ENCODE results near the gene N4BP2L1.

Gene N4BP2L1

DNA sequence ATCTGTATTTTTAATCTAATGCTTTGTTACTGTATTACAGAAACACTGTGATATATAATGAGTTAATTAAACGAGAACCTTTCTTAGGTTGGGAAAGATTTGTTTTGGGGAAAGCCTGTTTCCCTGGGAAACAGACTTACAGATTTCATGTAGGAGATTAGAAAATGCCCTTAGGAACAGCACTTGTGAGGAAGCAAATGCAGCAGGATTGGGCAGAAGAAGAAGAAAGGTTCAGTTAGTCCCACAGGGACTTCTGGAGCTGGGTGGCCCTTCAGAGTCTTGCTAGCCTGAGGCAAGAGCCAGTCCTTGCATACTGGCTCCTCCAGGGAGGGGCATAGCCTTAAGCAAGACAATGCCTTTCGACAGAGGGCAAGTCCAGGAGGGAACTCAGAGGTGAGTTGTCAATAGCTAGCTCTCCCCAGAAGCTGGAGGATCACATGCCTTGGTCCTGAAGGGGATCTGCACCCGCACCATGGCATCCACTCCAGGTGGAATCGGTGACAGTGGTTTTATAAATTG, 36.8 kb downstream of the N4BP2L1 start:
- Histone ChIP-seq H3K4me1 (ENCODE audit: control insufficient read depth in 2 of 2, insufficient read depth in 2 of 2, low read length in 2 of 2) (no peaks in the 10 kb centered on the region), H3K27ac (ENCODE audit: low read depth in 2 of 2, low read length in 2 of 2) (no peak overlapping the region), H3K4me3 (ENCODE audit: low read length in 2 of 2) (no peak overlapping the region), H3K9me3 (ENCODE audit: control insufficient read depth in 2 of 2, low read length in 2 of 2) (no peaks in the 10 kb centered on the region), H3K36me3 (ENCODE audit: control insufficient read depth in 2 of 2, insufficient read depth in 2 of 2, low read length in 2 of 2) (no peaks in the 10 kb centered on the region), H3K27me3 (ENCODE audit: control insufficient read depth in 2 of 2, insufficient read depth in 2 of 2, low read length in 2 of 2) (no peaks in the 10 kb centered on the region), H3K9ac (ENCODE audit: low read depth in 1 of 2, low read length in 2 of 2) (no peak overlapping the region)

- Histone ChIP-seq H3K4me3 (ENCODE audit: low read length in 2 of 2) (no peak overlapping the region), H3K27me3 (ENCODE audit: control insufficient read depth in 2 of 2, insufficient read depth in 2 of 2, low read length in 2 of 2) (no peaks in the 10 kb centered on the region), H3K9me3 (ENCODE audit: control insufficient read depth in 2 of 2, low read length in 2 of 2) (no peaks in the 10 kb centered on the region), H3K4me1 (ENCODE audit: control insufficient read depth in 2 of 2, insufficient read depth in 2 of 2, low read length in 2 of 2) (no peaks in the 10 kb centered on the region), H3K9ac (ENCODE audit: low read depth in 1 of 2, low read length in 2 of 2) (no peak overlapping the region), H3K36me3 (ENCODE audit: control insufficient read depth in 2 of 2, insufficient read depth in 2 of 2, low read length in 2 of 2) (no peaks in the 10 kb centered on the region), H3K27ac (ENCODE audit: low read depth in 2 of 2, low read length in 2 of 2) (no peak overlapping the region)
Measured at GRCh38 chr13:32390484-32390883, 37.4 kb downstream of the N4BP2L1 start.

GRCh38 chr13:32390048-32390447, 37.9 kb downstream of the N4BP2L1 start:
- H3K27ac ChIP-seq (ENCODE audit: low read depth in 2 of 2, low read length in 2 of 2) = no peak overlapping the region
- no peaks in the 10 kb centered on the region for H3K36me3 ChIP-seq (ENCODE audit: control insufficient read depth in 2 of 2, insufficient read depth in 2 of 2, low read length in 2 of 2)
- H3K4me1 ChIP-seq (ENCODE audit: control insufficient read depth in 2 of 2, insufficient read depth in 2 of 2, low read length in 2 of 2) = no peaks in the 10 kb centered on the region
- no peak overlapping the region for H3K4me3 ChIP-seq (ENCODE audit: low read length in 2 of 2)
- no peaks in the 10 kb centered on the region for H3K9me3 ChIP-seq (ENCODE audit: control insufficient read depth in 2 of 2, low read length in 2 of 2)
- no peak overlapping the region for H3K9ac ChIP-seq (ENCODE audit: low read depth in 1 of 2, low read length in 2 of 2)
- H3K27me3 ChIP-seq (ENCODE audit: control insufficient read depth in 2 of 2, insufficient read depth in 2 of 2, low read length in 2 of 2) = no peaks in the 10 kb centered on the region

DNA sequence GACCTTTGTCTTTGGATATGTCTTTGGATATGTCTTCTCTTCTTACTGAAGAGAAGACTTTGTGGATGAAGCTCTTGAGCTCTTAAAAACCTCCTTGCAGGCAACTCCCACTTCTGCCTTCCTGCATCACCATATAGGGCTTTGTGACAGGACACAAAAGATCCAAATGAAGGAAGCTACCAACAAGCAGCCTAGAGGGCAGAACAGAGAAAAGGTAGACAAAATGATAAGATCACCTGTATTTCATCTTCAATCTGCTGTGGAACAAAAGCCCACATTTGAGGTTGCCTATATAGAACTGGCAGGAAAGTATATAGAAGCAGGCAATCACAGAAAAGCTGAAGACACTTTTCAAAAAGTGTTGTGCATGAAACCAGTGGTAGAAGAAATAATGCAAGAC, 42.5 kb downstream of the N4BP2L1 start:
- H3K36me3 ChIP-seq (ENCODE audit: control insufficient read depth in 2 of 2, insufficient read depth in 2 of 2, low read length in 2 of 2) = peaks cover 0 to 3% of the 10 kb centered on the region in 2 donors
- no peak overlapping the region for H3K27ac ChIP-seq (ENCODE audit: low read depth in 2 of 2, low read length in 2 of 2)
- H3K4me3 ChIP-seq (ENCODE audit: low read length in 2 of 2) = no peak overlapping the region
- H3K9ac ChIP-seq (ENCODE audit: low read depth in 1 of 2, low read length in 2 of 2) = no peak overlapping the region
- no peaks in the 10 kb centered on the region for H3K27me3 ChIP-seq (ENCODE audit: control insufficient read depth in 2 of 2, insufficient read depth in 2 of 2, low read length in 2 of 2)
- no peaks in the 10 kb centered on the region for H3K9me3 ChIP-seq (ENCODE audit: control insufficient read depth in 2 of 2, low read length in 2 of 2)
- H3K4me1 ChIP-seq (ENCODE audit: control insufficient read depth in 2 of 2, insufficient read depth in 2 of 2, low read length in 2 of 2) = no peaks in the 10 kb centered on the region

- H3K27ac ChIP-seq (ENCODE audit: low read depth in 2 of 2, low read length in 2 of 2) = no peak overlapping the region
Measured at GRCh38 chr13:32384702-32385101, 43.2 kb downstream of the N4BP2L1 start.

DNA sequence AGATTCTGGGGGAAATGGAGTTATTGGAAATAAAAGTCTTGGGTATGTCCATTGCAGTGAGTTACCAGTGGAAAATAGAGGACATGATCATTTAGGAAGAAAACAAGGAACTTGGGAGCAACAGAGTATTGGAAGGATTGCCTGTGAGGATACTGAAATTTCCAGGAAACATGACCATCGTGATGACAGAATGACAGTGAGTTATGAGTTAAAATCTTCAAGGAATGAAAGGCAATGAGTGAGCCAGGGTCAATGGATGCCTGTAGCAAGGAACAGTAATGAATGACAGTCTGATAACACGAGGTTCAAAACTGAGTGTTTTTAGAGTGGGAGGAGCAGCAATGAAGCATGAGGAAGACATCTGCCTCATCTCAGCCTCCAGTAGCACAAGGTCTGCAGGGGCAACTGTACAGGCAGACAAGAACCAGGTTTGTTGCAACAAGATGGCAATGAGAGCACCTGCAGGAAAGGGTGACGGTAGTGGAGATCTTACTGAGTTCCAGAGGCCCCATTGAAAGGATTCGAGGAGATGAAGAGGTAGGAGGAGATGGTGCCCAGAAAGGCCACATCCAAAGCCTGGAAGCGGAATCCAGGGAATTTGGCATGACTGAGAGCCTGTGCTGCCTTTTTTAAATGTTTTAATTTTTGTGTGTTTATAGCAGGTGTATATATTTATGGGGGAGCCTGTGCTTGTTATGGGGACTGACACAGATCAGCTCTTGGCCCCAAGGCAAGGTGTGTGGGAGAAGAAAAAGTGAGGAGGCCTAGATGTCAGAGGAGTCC, 43.9 kb downstream of the N4BP2L1 start:
- no peak overlapping the region for H3K27ac ChIP-seq (ENCODE audit: low read depth in 2 of 2, low read length in 2 of 2)
- no peaks in the 10 kb centered on the region for H3K4me1 ChIP-seq (ENCODE audit: control insufficient read depth in 2 of 2, insufficient read depth in 2 of 2, low read length in 2 of 2)
- no peaks in the 10 kb centered on the region for H3K27me3 ChIP-seq (ENCODE audit: control insufficient read depth in 2 of 2, insufficient read depth in 2 of 2, low read length in 2 of 2)
- no peaks in the 10 kb centered on the region for H3K9me3 ChIP-seq (ENCODE audit: control insufficient read depth in 2 of 2, low read length in 2 of 2)
- H3K36me3 ChIP-seq (ENCODE audit: control insufficient read depth in 2 of 2, insufficient read depth in 2 of 2, low read length in 2 of 2) = peaks cover 0 to 3% of the 10 kb centered on the region in 2 donors
- no peak overlapping the region for H3K4me3 ChIP-seq (ENCODE audit: low read length in 2 of 2)
- no peak overlapping the region for H3K9ac ChIP-seq (ENCODE audit: low read depth in 1 of 2, low read length in 2 of 2)

More at GRCh38 chr13:32384702-32385101, 43.2 kb downstream of the N4BP2L1 start:
- H3K36me3 ChIP-seq (ENCODE audit: control insufficient read depth in 2 of 2, insufficient read depth in 2 of 2, low read length in 2 of 2) = peaks cover 0 to 3% of the 10 kb centered on the region in 2 donors
- H3K9ac ChIP-seq (ENCODE audit: low read depth in 1 of 2, low read length in 2 of 2) = no peak overlapping the region
- H3K27me3 ChIP-seq (ENCODE audit: control insufficient read depth in 2 of 2, insufficient read depth in 2 of 2, low read length in 2 of 2) = no peaks in the 10 kb centered on the region
- H3K9me3 ChIP-seq (ENCODE audit: control insufficient read depth in 2 of 2, low read length in 2 of 2) = no peaks in the 10 kb centered on the region
- H3K4me3 ChIP-seq (ENCODE audit: low read length in 2 of 2) = no peak overlapping the region
- H3K4me1 ChIP-seq (ENCODE audit: control insufficient read depth in 2 of 2, insufficient read depth in 2 of 2, low read length in 2 of 2) = no peaks in the 10 kb centered on the region

- peaks cover 0 to 3% of the 10 kb centered on the region in 2 donors for H3K36me3 ChIP-seq (ENCODE audit: control insufficient read depth in 2 of 2, insufficient read depth in 2 of 2, low read length in 2 of 2)
- H3K9ac ChIP-seq (ENCODE audit: low read depth in 1 of 2, low read length in 2 of 2) = no peak overlapping the region
- no peak overlapping the region for H3K4me3 ChIP-seq (ENCODE audit: low read length in 2 of 2)
- no peak overlapping the region for H3K27ac ChIP-seq (ENCODE audit: low read depth in 2 of 2, low read length in 2 of 2)
- H3K9me3 ChIP-seq (ENCODE audit: control insufficient read depth in 2 of 2, low read length in 2 of 2) = no peaks in the 10 kb centered on the region
- H3K27me3 ChIP-seq (ENCODE audit: control insufficient read depth in 2 of 2, insufficient read depth in 2 of 2, low read length in 2 of 2) = no peaks in the 10 kb centered on the region
- no peaks in the 10 kb centered on the region for H3K4me1 ChIP-seq (ENCODE audit: control insufficient read depth in 2 of 2, insufficient read depth in 2 of 2, low read length in 2 of 2)
Measured at GRCh38 chr13:32381539-32381938, 46.4 kb downstream of the N4BP2L1 start.

DNA sequence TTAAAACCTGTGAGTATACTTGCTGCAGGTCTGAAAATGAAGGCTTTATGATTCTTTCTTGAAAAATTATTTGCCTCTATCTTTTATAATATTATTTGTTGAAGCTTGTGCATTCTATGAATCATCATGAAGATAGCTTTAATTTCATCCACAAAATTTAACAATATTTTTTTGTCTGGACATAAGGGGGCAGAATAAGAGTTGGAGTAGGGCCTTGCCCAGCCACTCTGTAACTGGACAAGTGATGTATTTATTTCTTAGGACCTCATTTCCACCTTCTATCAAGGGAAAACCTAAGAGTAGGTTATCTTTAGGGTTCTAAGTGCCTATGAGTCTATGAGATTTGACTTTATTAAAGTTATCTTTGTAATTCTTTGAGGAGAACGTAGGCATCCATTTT, 49.9 kb downstream of the N4BP2L1 start:
- H3K27me3 ChIP-seq (ENCODE audit: control insufficient read depth in 2 of 2, insufficient read depth in 2 of 2, low read length in 2 of 2) = no peaks in the 10 kb centered on the region
- H3K27ac ChIP-seq (ENCODE audit: low read depth in 2 of 2, low read length in 2 of 2) = no peak overlapping the region

DNA sequence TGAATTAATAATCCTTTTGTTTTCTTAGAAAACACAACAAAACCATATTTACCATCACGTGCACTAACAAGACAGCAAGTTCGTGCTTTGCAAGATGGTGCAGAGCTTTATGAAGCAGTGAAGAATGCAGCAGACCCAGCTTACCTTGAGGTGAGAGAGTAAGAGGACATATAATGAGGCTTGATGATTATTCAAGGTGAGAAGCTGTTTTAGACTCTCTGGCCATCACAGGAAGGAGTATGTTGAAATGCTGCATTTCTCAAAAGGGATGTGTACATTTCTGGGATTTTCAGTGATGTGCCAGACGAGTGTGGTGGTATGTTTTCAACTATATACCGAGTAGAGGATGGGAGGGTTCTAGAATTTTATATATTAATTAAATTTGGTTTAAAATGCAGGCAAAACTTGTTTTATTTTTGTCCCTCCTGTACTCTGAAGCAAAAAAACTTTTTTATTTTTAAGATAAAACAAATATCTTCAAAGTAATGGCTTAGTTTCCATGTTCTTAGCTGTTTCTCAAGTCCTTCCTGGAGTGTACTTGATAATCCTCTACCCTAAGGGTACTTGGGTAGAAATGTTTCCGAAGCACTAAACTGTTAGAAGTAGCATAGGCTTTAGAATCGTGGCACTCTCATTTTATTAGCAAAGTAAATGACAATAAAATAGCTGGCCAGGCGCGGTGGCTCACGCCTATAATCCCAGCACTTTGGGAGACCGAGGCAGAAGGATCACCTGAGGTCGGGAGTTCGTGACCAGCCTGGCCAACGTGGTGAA, 51.1 kb downstream of the N4BP2L1 start:
- Histone ChIP-seq H3K9me3 (ENCODE audit: control insufficient read depth in 2 of 2, low read length in 2 of 2) (no peaks in the 10 kb centered on the region), H3K9ac (ENCODE audit: low read depth in 1 of 2, low read length in 2 of 2) (no peak overlapping the region)

More for the DNA sequence above, 49.9 kb downstream of the N4BP2L1 start:
- H3K36me3 ChIP-seq (ENCODE audit: control insufficient read depth in 2 of 2, insufficient read depth in 2 of 2, low read length in 2 of 2) = no peaks in the 10 kb centered on the region
- no peaks in the 10 kb centered on the region for H3K9me3 ChIP-seq (ENCODE audit: control insufficient read depth in 2 of 2, low read length in 2 of 2)
- H3K9ac ChIP-seq (ENCODE audit: low read depth in 1 of 2, low read length in 2 of 2) = no peak overlapping the region
- H3K4me3 ChIP-seq (ENCODE audit: low read length in 2 of 2) = no peak overlapping the region
- no peaks in the 10 kb centered on the region for H3K4me1 ChIP-seq (ENCODE audit: control insufficient read depth in 2 of 2, insufficient read depth in 2 of 2, low read length in 2 of 2)

GRCh38 chr13:32370805-32371204, 57.1 kb downstream of the N4BP2L1 start:
- Histone ChIP-seq H3K9me3 (ENCODE audit: control insufficient read depth in 2 of 2, low read length in 2 of 2) (no peaks in the 10 kb centered on the region), H3K9ac (ENCODE audit: low read depth in 1 of 2, low read length in 2 of 2) (no peak overlapping the region), H3K27ac (ENCODE audit: low read depth in 2 of 2, low read length in 2 of 2) (no peak overlapping the region), H3K4me1 (ENCODE audit: control insufficient read depth in 2 of 2, insufficient read depth in 2 of 2, low read length in 2 of 2) (no peaks in the 10 kb centered on the region), H3K36me3 (ENCODE audit: control insufficient read depth in 2 of 2, insufficient read depth in 2 of 2, low read length in 2 of 2) (no peaks in the 10 kb centered on the region), H3K4me3 (ENCODE audit: low read length in 2 of 2) (no peak overlapping the region), H3K27me3 (ENCODE audit: control insufficient read depth in 2 of 2, insufficient read depth in 2 of 2, low read length in 2 of 2) (no peaks in the 10 kb centered on the region)

More for the DNA sequence above, 51.1 kb downstream of the N4BP2L1 start:
- Histone ChIP-seq H3K27ac (ENCODE audit: low read depth in 2 of 2, low read length in 2 of 2) (no peak overlapping the region), H3K36me3 (ENCODE audit: control insufficient read depth in 2 of 2, insufficient read depth in 2 of 2, low read length in 2 of 2) (no peaks in the 10 kb centered on the region), H3K4me3 (ENCODE audit: low read length in 2 of 2) (no peak overlapping the region), H3K27me3 (ENCODE audit: control insufficient read depth in 2 of 2, insufficient read depth in 2 of 2, low read length in 2 of 2) (no peaks in the 10 kb centered on the region), H3K4me1 (ENCODE audit: control insufficient read depth in 2 of 2, insufficient read depth in 2 of 2, low read length in 2 of 2) (no peaks in the 10 kb centered on the region)

All from mucosa of rectum (tissue), 2 donors.